GM23338 (cell line): ENCODE measurements around the gene POU2AF3. TPM values are rescaled to one million over a fixed set of nuclear protein-coding genes. Genes with fewer than 3 reads are reported as not detected.

Experiments used
- ATAC-seq: fragments of 200-7000 bp; cut with Tn5 transposase; 3 replicates; pipeline ENCODE4 v1.9.1; 2020
- DNase-seq: peaks from one replicate; pipeline ENCODE4 v3.0.0-alpha.2; 2015; ENCODE audit warnings: low spot score
- H2AFZ ChIP-seq: fragments of 200-600 bp; sonication (generic); 2 replicates; pipeline ENCODE4 v1.8.0; 2016; ENCODE audit warnings: antibody characterized with exemption, mild to moderate bottlenecking, moderate library complexity
- H3F3A ChIP-seq: fragments of 200-600 bp; sonication (generic); replicated peaks from 2 replicates; pipeline ENCODE4 v1.8.0; 2017; ENCODE audit warnings: antibody characterized with exemption, mixed run types, low read depth
- H3K27ac ChIP-seq: fragments of 200-600 bp; sonication (generic); 2 replicates; pipeline ENCODE4 v1.6.1; 2016; ENCODE audit warnings: low read depth
- H3K27me3 ChIP-seq: fragments of 200-600 bp; sonication (generic); 2 replicates; pipeline ENCODE4 v1.8.0; 2016; ENCODE audit warnings: mild to moderate bottlenecking, mixed run types, moderate library complexity; ENCODE audit not compliant: insufficient read depth
- H3K36me3 ChIP-seq: fragments of 200-600 bp; sonication (generic); 2 replicates; pipeline ENCODE4 v1.8.0; 2016; ENCODE audit warnings: mild to moderate bottlenecking; ENCODE audit not compliant: insufficient read depth
- H3K4me1 ChIP-seq: fragments of 200-600 bp; sonication (generic); 2 replicates; pipeline ENCODE4 v1.8.0; 2016; ENCODE audit warnings: mild to moderate bottlenecking, moderate library complexity; ENCODE audit not compliant: insufficient read depth
- H3K4me2 ChIP-seq: fragments of 200-600 bp; sonication (generic); 2 replicates; pipeline ENCODE4 v1.7.1; 2017; ENCODE audit warnings: mixed run types
- H3K4me3 ChIP-seq: fragments of 200-600 bp; sonication (generic); 2 replicates; pipeline ENCODE4 v1.6.1; 2016; ENCODE audit warnings: mixed run types
- H3K79me2 ChIP-seq: fragments of 200-600 bp; sonication (generic); replicated peaks from 2 replicates; pipeline ENCODE4 v1.8.0; 2017; ENCODE audit warnings: mild to moderate bottlenecking; ENCODE audit not compliant: insufficient read depth
- H3K9me2 ChIP-seq: fragments of 200-600 bp; sonication (generic); 2 replicates; pipeline ENCODE4 v1.8.0; 2017; ENCODE audit not compliant: insufficient read depth
- H4K20me1 ChIP-seq: fragments of 200-600 bp; sonication (generic); replicated peaks from 2 replicates; pipeline ENCODE4 v1.8.0; 2017; ENCODE audit warnings: mild to moderate bottlenecking; ENCODE audit not compliant: insufficient read depth
- H3K27ac Mint-ChIP-seq: 2 replicates; pipeline ENCODE4 v1.8.0; 2020; ENCODE audit warnings: inconsistent platforms, mild to moderate bottlenecking, moderate library complexity, mixed read lengths
- H3K27me3 Mint-ChIP-seq: 3 replicates; pipeline ENCODE4 v1.8.0; 2022; ENCODE audit warnings: low read depth, mild to moderate bottlenecking, moderate library complexity, mixed read lengths, inconsistent platforms; ENCODE audit not compliant: insufficient read depth, poor library complexity
- H3K36me3 Mint-ChIP-seq: 3 replicates; pipeline ENCODE4 v1.8.0; 2021; ENCODE audit warnings: low read depth, mild to moderate bottlenecking, inconsistent platforms, moderate library complexity, mixed read lengths
- H3K4me1 Mint-ChIP-seq: 3 replicates; pipeline ENCODE4 v1.8.0; 2020; ENCODE audit warnings: mild to moderate bottlenecking, inconsistent platforms, mixed read lengths
- H3K4me3 Mint-ChIP-seq: 3 replicates; pipeline ENCODE4 v1.8.0; 2021; ENCODE audit warnings: moderate library complexity, mild to moderate bottlenecking, inconsistent platforms, mixed read lengths
- H3K9me3 Mint-ChIP-seq: 3 replicates; pipeline ENCODE4 v1.8.0; 2020; ENCODE audit warnings: moderate library complexity, mild to moderate bottlenecking, inconsistent platforms, mixed read lengths
- CREB1 ChIP-seq: fragments of 250-450 bp; sonication (Bioruptor Pico); IDR thresholded peaks from 2 replicates; pipeline ENCODE4 v1.5.0; 2020; ENCODE audit warnings: low read depth, mild to moderate bottlenecking, moderate library complexity
- CTCF ChIP-seq, 2 experiments: fragments of 200-600 bp in 1 of 2; sonication (generic) in 1 of 2; conservative IDR thresholded peaks; 2 replicates each; pipeline versions ENCODE4 v1.5.1 to v1.6.1; 2016 to 2017; ENCODE audit warnings: antibody characterized with exemption in 2 of 2, low read depth in 2 of 2, mild to moderate bottlenecking in 2 of 2, moderate library complexity in 1 of 2
- EZH2 ChIP-seq: fragments of 200-600 bp; sonication (generic); IDR thresholded peaks from one replicate; pipeline ENCODE4 v1.8.0; 2017; ENCODE audit warnings: antibody characterized with exemption, mild to moderate bottlenecking, low read depth; ENCODE audit not compliant: unreplicated experiment
- EZH2phosphoT487 ChIP-seq: fragments of 200-600 bp; sonication (generic); IDR thresholded peaks from one replicate; pipeline ENCODE4 v1.8.1; 2018; ENCODE audit warnings: antibody characterized with exemption; ENCODE audit not compliant: unreplicated experiment
- STAT1 ChIP-seq: IDR thresholded peaks from one replicate; pipeline ENCODE4 v1.6.1; 2016; ENCODE audit warnings: antibody characterized with exemption; ENCODE audit not compliant: unreplicated experiment
- ZNF462 ChIP-seq: fragments of 250-450 bp; sonication (Bioruptor Pico); IDR thresholded peaks from 2 replicates; pipeline ENCODE4 v1.5.0; 2020; ENCODE audit warnings: mild to moderate bottlenecking, moderate library complexity
- polyA plus RNA-seq: library from polyadenylated mRNA; unstranded; fragments of >200 nt; fragmentation: Nextera tagmentation; extraction: Ambion mirVana; gene quantifications from 2 replicates; pipeline ENCODE4 v1.2.1, GENCODE V29; 2016
- total RNA-seq: library from RNA; depleted of rRNA; stranded (reverse); fragments of >200 nt; shearing (Covaris generic); gene quantifications from 2 replicates; pipeline ENCODE4 v1.2.3, GENCODE V29; 2014

POU2AF3 gene
- total and polyA plus RNA-seq, 2 experiments from 2014 or later: 2.7 to 3.4 TPM

GRCh38 chr11:111253630-111254029, 44.7 kb upstream of the POU2AF3 start:
- Histone ChIP-seq H3K4me3 (no peak overlapping the region), H3K36me3 (no peaks in the 10 kb centered on the region), H3K27me3 (no peaks in the 10 kb centered on the region), H3K4me1 (no peaks in the 10 kb centered on the region), H3K9me2 (peaks cover 9% of the 10 kb centered on the region; the same call in 1 of the 2 replicates), H2AFZ (no peak overlapping the region), H3F3A (no peaks in the 10 kb centered on the region), H3K79me2 (no peaks in the 10 kb centered on the region), H3K4me2 (no peak overlapping the region), H4K20me1 (no peaks in the 10 kb centered on the region), H3K27ac (no peak overlapping the region)
- no peak for TF ChIP-seq CREB1 (CRISPR knock-in tag)
- no peak for TF ChIP-seq ZNF462
- no peak for TF ChIP-seq CTCF (conservative IDR thresholded peaks at IDR 0.05; ENCODE audit: low read depth in 2 of 2)
- no peak for TF ChIP-seq EZH2
- TF ChIP-seq EZH2phosphoT487: no peak
- no peak for TF ChIP-seq STAT1
- H3K27me3 Mint-ChIP-seq: peaks cover 1% of the 10 kb centered on the region
- H3K4me1 Mint-ChIP-seq: no peaks in the 10 kb centered on the region
- no peak for ATAC-seq
- DNase-seq: no peak
- H3K27ac Mint-ChIP-seq: no peak overlapping the region
- H3K36me3 Mint-ChIP-seq: no peaks in the 10 kb centered on the region
- H3K4me3 Mint-ChIP-seq: no peak overlapping the region
- H3K9me3 Mint-ChIP-seq: no peaks in the 10 kb centered on the region
